ENCODE results near the gene CHL1.
"Not testable (repeated sequence)": the region's sequence is repeated elsewhere in the genome, so short reads cannot be mapped to it uniquely, and the experiment has no call there.

Gene CHL1

GRCh38 chr3:347581-347980, 151.0 kb downstream of the CHL1 start:
- DNase-seq = no peak

- no peak for DNase-seq
These were observed 154.4 kb downstream of the CHL1 start for GRCh38 chr3:350871-351371.

- DNase-seq = no peak
These were observed 156.0 kb downstream of the CHL1 start for GRCh38 chr3:352599-352998.

GRCh38 chr3:353191-353739, 156.7 kb downstream of the CHL1 start:
- no peak for DNase-seq

- DNase-seq = peak; percentile 14
These were observed 157.9 kb downstream of the CHL1 start for GRCh38 chr3:354432-354831.

GRCh38 chr3:355622-356021, 159.1 kb downstream of the CHL1 start:
- DNase-seq = no peak

- no peak for DNase-seq
These were observed 160.4 kb downstream of the CHL1 start for GRCh38 chr3:356952-357351.

GRCh38 chr3:359672-360071, 163.1 kb downstream of the CHL1 start:
- no peak for DNase-seq

- no peak for DNase-seq
These were observed 166.2 kb downstream of the CHL1 start for GRCh38 chr3:362681-363338.

GRCh38 chr3:364287-364686, 167.7 kb downstream of the CHL1 start:
- DNase-seq = no peak

- no peak for DNase-seq
These were observed 168.7 kb downstream of the CHL1 start for GRCh38 chr3:365268-365667.

- not testable (repeated sequence) for DNase-seq
These were observed 169.7 kb downstream of the CHL1 start for GRCh38 chr3:366253-366652.

- DNase-seq = no peak
These were observed 176.7 kb downstream of the CHL1 start for GRCh38 chr3:373193-373779.

- DNase-seq = no peak
These were observed 177.9 kb downstream of the CHL1 start for GRCh38 chr3:374459-374858.

GRCh38 chr3:377158-377561, 180.6 kb downstream of the CHL1 start:
- DNase-seq = peak; percentile 20

- DNase-seq = no peak
These were observed 184.2 kb downstream of the CHL1 start for GRCh38 chr3:380801-381200.

- peak; percentile 44 for DNase-seq
These were observed 188.6 kb downstream of the CHL1 start for GRCh38 chr3:385151-385550.

GRCh38 chr3:394775-395174, 198.2 kb downstream of the CHL1 start:
- DNase-seq = no peak

- no peak for DNase-seq
These were observed 199.7 kb downstream of the CHL1 start for GRCh38 chr3:396293-396692.

- no peak for DNase-seq
These were observed 203.1 kb downstream of the CHL1 start for GRCh38 chr3:399647-400046.

GRCh38 chr3:403826-404225, 207.3 kb downstream of the CHL1 start:
- DNase-seq = no peak

GRCh38 chr3:409011-409410, 212.4 kb downstream of the CHL1 start:
- DNase-seq = no peak

- no peak for DNase-seq
These were observed 214.7 kb downstream of the CHL1 start for GRCh38 chr3:411226-411625.

- no peak for DNase-seq
These were observed 217.5 kb downstream of the CHL1 start for GRCh38 chr3:414063-414462.

Measured in fibroblast of upper back skin (primary cell).